Prostate gland (tissue), 2 donors: ENCODE measurements around the gene TSHZ1. TPM values are rescaled to one million over a fixed set of nuclear protein-coding genes. Genes with fewer than 3 reads are reported as not detected.

Experiments used
- DNase-seq: peaks from one replicate; pipeline ENCODE4 v3.0.0-alpha.2; 2019; ENCODE audit warnings: low spot score
- H3K27ac ChIP-seq, 2 donors: fragments of 200-600 bp; sonication (generic); 2 replicates each; pipeline ENCODE4 v1.5.1; 2017 to 2019
- H3K27me3 ChIP-seq: fragments of 200-600 bp; sonication (generic); replicated peaks from 2 replicates; pipeline ENCODE4 v1.5.1; 2019; ENCODE audit not compliant: insufficient read depth
- H3K36me3 ChIP-seq, 2 donors: fragments of 200-600 bp; sonication (generic); 1 replicate in 1 of 2; 2 replicates in 1 of 2; pipeline versions ENCODE4 v1.5.1 to v1.8.1; 2017 to 2019
- H3K4me1 ChIP-seq: fragments of 200-600 bp; sonication (generic); replicated peaks from 2 replicates; pipeline ENCODE4 v1.5.1; 2019
- H3K4me3 ChIP-seq, 2 donors: fragments of 200-600 bp; sonication (generic); 2 replicates each; pipeline ENCODE4 v1.5.1; 2017 to 2019
- H3K9me3 ChIP-seq: fragments of 200-600 bp; sonication (generic); 2 replicates; pipeline ENCODE4 v1.5.1; 2017
- POLR2A ChIP-seq: fragments of 450-650 bp; IDR thresholded peaks from one replicate; pipeline ENCODE4 v1.6.1; 2016; ENCODE audit warnings: antibody characterized with exemption, mild to moderate bottlenecking
- POLR2AphosphoS5 ChIP-seq: sonication (generic); formaldehyde crosslinking; IDR thresholded peaks from one replicate; pipeline ENCODE4 v1.6.1; 2017; ENCODE audit warnings: antibody characterized with exemption
- WGBS: methylation state at CpG from one replicate; pipeline ENCODE4 v1.1.5; 2018; 5-methylcytosine and 5-hydroxymethylcytosine counted together
- intact Hi-C: fragments of 100-400 bp; cut with DNase I; formaldehyde crosslinking; loops from one replicate; pipeline ENCODE4 v1.14.2; 2022
- total RNA-seq, 2 donors: library from RNA; depleted of rRNA; stranded (reverse); fragments of >200 nt; gene quantifications; one replicate each; pipeline ENCODE4 v1.1.0, GENCODE V29; 2016
- TF ChIP-seq, protein P1 (sequence below), 4 experiments: fragments of 200-600 bp in 2 of 4; fragments of 450-650 bp in 2 of 4; sonication (generic) in 2 of 4; IDR thresholded peaks; 1 replicate in 3 of 4; 2 replicates in 1 of 4; pipeline ENCODE4 v1.5.1; 2016 to 2019; ENCODE audit warnings: antibody characterized with exemption in 4 of 4, mild to moderate bottlenecking in 2 of 4, moderate library complexity in 2 of 4

TSHZ1 gene
- total RNA-seq, 2 donors from 2014 or later, result 18.2 to 48.6 TPM

DNA sequence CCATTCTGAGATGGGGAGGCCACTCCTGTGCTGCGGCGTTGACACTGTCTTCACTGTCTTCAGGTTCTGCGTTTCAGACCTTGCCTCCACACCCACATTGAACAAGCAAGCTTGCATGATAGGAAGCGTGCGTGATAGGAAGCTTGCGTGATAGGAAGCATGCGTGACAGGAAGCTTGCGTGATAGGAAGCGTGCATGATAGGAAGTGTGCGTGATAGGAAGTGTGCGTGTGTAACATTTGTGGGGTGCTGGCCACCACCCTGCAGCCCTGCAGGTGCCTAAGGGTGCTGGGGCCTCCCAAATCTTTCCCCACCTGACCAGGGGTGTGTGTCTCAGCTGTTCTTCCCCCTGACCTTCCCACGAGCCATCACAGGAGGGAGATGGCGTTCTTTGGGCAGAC, 25.3 kb downstream of the TSHZ1 start:
- no peaks in the 10 kb centered on the region for H3K27me3 ChIP-seq
- H3K36me3 ChIP-seq, result no peaks in the 10 kb centered on the region
- H3K4me3 ChIP-seq, result no peak overlapping the region
- no peaks in the 10 kb centered on the region for H3K9me3 ChIP-seq
- H3K27ac ChIP-seq, result no peak overlapping the region
- DNase-seq, result no peak
- TF ChIP-seq POLR2A, result no peak
- TF ChIP-seq, protein P1, sequence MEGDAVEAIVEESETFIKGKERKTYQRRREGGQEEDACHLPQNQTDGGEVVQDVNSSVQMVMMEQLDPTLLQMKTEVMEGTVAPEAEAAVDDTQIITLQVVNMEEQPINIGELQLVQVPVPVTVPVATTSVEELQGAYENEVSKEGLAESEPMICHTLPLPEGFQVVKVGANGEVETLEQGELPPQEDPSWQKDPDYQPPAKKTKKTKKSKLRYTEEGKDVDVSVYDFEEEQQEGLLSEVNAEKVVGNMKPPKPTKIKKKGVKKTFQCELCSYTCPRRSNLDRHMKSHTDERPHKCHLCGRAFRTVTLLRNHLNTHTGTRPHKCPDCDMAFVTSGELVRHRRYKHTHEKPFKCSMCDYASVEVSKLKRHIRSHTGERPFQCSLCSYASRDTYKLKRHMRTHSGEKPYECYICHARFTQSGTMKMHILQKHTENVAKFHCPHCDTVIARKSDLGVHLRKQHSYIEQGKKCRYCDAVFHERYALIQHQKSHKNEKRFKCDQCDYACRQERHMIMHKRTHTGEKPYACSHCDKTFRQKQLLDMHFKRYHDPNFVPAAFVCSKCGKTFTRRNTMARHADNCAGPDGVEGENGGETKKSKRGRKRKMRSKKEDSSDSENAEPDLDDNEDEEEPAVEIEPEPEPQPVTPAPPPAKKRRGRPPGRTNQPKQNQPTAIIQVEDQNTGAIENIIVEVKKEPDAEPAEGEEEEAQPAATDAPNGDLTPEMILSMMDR (IDR thresholded peaks at IDR 0.05), result no peak
- no peak for TF ChIP-seq POLR2AphosphoS5
- WGBS, result 89% methylated on average over 13 of the region's 13 CpGs
- no peaks in the 10 kb centered on the region for H3K4me1 ChIP-seq
- intact Hi-C loops, result no loop called here

DNA sequence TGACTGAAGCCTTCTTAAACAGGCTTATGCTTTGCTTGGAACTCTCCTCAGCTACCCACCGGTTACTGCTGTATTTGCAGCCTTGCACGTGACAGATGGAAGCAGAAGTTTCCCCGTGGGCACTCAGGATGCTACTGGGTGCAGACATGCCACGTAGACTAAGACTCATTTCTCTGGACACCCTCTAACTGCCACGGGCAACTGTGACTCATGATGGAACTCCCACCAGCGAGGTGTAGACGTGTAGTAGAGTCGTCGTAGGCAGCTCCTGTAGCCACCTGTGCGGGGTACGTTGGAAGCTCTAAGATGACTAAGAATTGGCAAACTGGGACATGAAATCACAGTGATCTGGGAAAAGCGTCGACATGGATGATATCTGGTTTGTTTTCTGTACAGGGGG, 27.5 kb downstream of the TSHZ1 start:
- Histone ChIP-seq H3K4me1 (no peaks in the 10 kb centered on the region), H3K27me3 (no peaks in the 10 kb centered on the region), H3K36me3 (no peaks in the 10 kb centered on the region), H3K9me3 (no peaks in the 10 kb centered on the region), H3K4me3 (no peak overlapping the region), H3K27ac (no peak overlapping the region)
- intact Hi-C loops, result no loop called here
- 91% methylated on average over 13 of the region's 13 CpGs for WGBS
- TF ChIP-seq, protein P1 (IDR thresholded peaks at IDR 0.05), result no peak
- TF ChIP-seq POLR2A (no peak), POLR2AphosphoS5 (no peak)
- no peak for DNase-seq

DNA sequence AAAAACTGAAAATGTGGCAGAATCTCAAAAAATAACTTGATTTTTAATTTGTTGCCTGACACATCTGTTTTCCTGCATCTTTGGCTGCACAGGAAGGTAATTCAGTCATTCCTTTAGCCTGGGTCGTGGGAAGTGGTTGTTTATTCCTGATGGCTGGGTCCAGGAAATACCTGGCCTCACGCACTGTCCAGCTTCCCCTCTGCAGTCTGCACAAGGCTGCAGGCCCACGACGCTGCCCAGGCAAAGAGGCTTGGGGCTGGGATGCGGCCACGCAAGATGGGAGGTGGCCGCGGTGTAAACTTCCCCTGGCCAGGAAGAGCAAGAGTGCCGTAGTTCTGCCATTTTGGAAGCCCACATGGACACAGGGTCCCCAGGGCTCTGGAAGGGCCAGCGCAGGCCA, 28.2 kb downstream of the TSHZ1 start:
- no peak for DNase-seq
- no peak overlapping the region for H3K27ac ChIP-seq
- no peaks in the 10 kb centered on the region for H3K27me3 ChIP-seq
- no peaks in the 10 kb centered on the region for H3K4me1 ChIP-seq
- intact Hi-C loops, result no loop called here
- no peaks in the 10 kb centered on the region for H3K36me3 ChIP-seq
- no peaks in the 10 kb centered on the region for H3K9me3 ChIP-seq
- TF ChIP-seq, protein P1 (IDR thresholded peaks at IDR 0.05), result no peak
- TF ChIP-seq POLR2AphosphoS5, result no peak
- TF ChIP-seq POLR2A, result no peak
- H3K4me3 ChIP-seq, result no peak overlapping the region
- 95% methylated on average over 10 of the region's 10 CpGs for WGBS

DNA sequence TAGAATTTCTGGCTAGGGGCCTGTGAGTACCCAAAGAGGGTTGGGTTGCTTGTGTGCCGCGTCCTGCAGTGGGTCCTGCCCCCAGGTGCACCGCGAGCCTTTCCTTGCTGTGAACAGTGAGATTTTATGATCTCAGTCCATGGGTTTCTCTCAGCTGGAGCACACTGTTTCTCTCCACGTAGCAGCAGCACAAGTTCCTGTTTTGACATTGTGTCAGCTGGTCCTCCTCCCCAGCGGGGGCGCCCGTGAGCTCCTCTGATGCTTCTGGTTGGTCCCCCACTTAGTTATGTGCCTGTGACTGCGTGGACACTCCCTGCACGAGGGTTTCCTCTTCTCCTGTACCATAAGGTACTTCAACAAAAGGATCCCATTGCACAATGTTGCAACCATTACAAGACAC, 29.8 kb downstream of the TSHZ1 start:
- Histone ChIP-seq H3K27ac (no peak overlapping the region), H3K9me3 (no peaks in the 10 kb centered on the region), H3K27me3 (no peaks in the 10 kb centered on the region), H3K4me3 (no peak overlapping the region), H3K4me1 (no peaks in the 10 kb centered on the region), H3K36me3 (no peaks in the 10 kb centered on the region)
- no peak for DNase-seq
- intact Hi-C loops, result no loop called here
- WGBS, result 95% methylated on average over 10 of the region's 10 CpGs
- TF ChIP-seq POLR2AphosphoS5, result no peak
- TF ChIP-seq POLR2A, result no peak
- TF ChIP-seq, protein P1 (IDR thresholded peaks at IDR 0.05), result no peak

DNA sequence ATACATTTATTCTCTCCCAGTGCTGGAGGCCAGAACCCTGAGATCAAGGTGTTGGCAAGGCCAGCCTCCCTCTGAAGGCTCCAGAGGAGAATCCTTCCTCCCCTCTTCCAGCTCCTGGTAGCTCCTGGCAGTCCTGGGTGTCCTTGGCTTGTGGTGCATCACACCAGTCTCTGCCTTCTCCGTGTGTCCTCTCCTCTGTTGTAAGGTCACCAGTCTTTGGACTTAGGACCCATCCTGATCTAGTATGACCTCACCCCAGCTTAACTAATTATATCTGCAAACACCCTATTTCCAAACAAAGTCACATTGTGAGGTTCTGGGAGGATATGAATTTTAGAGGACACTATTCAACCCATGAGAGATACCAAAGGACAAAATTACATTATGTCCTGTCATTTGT, 31.1 kb downstream of the TSHZ1 start:
- TF ChIP-seq POLR2A, result no peak
- no peak for TF ChIP-seq POLR2AphosphoS5
- TF ChIP-seq, protein P1 (IDR thresholded peaks at IDR 0.05), result no peak

More for the DNA sequence above, 31.1 kb downstream of the TSHZ1 start:
- H3K36me3 ChIP-seq, result no peaks in the 10 kb centered on the region
- no peaks in the 10 kb centered on the region for H3K9me3 ChIP-seq
- intact Hi-C loops, result no loop called here
- H3K4me1 ChIP-seq, result no peaks in the 10 kb centered on the region
- no peak overlapping the region for H3K4me3 ChIP-seq
- no peak for DNase-seq
- no peaks in the 10 kb centered on the region for H3K27me3 ChIP-seq
- no peak overlapping the region for H3K27ac ChIP-seq
- 93% methylated on average over 1 of the region's 1 CpG for WGBS
